Right atrium auricular region (tissue), 2 donors: ENCODE results near the gene PQBP1. TPM values are rescaled to one million over a fixed set of nuclear protein-coding genes. Genes with fewer than 3 reads are reported as not detected.

Experiments
- DNase-seq: peaks from one replicate; pipeline ENCODE4 v3.0.0-alpha.2; 2019; ENCODE audit warnings: low spot score
- H3K27ac ChIP-seq, 2 donors: fragments of 200-600 bp; sonication (generic); 1 replicate in 1 of 2; 2 replicates in 1 of 2; pipeline ENCODE4 v1.5.1; 2016 to 2019
- H3K27me3 ChIP-seq, 2 donors: fragments of 200-600 bp; sonication (generic); one replicate each; pipeline versions ENCODE4 v1.5.1 to v1.6.0; 2017 to 2019
- H3K36me3 ChIP-seq: fragments of 200-600 bp; sonication (generic); one replicate; pipeline ENCODE4 v1.5.1; 2016
- H3K4me1 ChIP-seq, 2 donors: fragments of 200-600 bp; sonication (generic); one replicate each; pipeline versions ENCODE4 v1.5.1 to v1.6.0; 2017 to 2019
- H3K4me3 ChIP-seq, 2 donors: fragments of 200-600 bp; sonication (generic); 1 replicate in 1 of 2; 2 replicates in 1 of 2; pipeline ENCODE4 v1.5.1; 2017 to 2019; ENCODE audit warnings: mild to moderate bottlenecking in 1 of 2, moderate library complexity in 1 of 2
- H3K9me3 ChIP-seq, 2 donors: fragments of 200-600 bp; sonication (generic); one replicate each; pipeline ENCODE4 v1.5.1; 2019
- total RNA-seq, 2 donors: library from RNA; depleted of rRNA; stranded (reverse); fragments of >200 nt; gene quantifications; one replicate each; pipeline ENCODE4 v1.1.0, GENCODE V29; 2016
- TF ChIP-seq, protein P1 (sequence below), 2 donors: fragments of 200-600 bp; sonication (generic); IDR thresholded peaks; one replicate each; pipeline ENCODE4 v1.5.1; 2019; ENCODE audit warnings: antibody characterized with exemption in 2 of 2

PQBP1 gene
- total RNA-seq, 2 donors from 2014 or later, result 44.4 to 66.7 TPM

DNA sequence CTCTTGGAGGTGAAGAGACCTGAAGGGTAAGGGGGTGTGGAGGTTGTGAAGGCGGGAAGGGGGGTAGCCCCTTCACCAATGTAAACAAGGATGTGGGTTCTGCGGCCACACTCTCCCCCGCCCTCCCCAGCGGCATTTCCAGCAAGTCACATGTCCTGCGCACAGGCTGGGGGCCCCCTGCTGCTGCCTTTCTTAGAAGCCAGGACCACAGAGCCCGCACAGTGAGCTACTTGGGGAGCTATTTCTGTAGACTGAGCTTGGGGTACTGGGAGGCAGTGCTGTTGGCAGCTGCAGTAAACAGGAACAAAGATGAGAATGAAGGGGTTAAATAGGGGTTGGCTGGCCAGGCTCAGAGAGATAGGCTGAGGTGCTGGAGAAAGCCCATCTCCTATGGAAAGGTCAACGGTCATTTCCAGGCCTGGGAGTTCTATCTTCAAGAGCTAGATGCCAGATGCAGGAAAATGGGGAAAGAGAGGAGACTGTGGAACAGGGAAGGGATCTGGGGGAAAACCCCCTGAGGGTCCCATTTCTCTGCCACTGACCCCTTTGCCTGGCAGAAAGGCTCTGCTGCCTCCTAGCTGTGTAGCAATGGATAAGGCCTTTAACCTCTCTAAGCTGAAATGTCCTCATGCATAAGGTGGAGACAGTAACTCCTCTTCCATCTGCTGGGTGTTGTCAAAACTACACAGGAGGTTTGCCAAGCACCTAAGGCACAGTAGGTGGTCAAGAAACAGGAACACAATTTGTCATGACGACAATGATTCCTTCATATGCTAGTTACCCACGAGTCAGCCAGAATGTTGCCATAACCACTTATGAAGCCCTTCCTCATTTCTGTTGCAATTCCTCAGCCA, 39.6 kb downstream of the PQBP1 start:
- no peaks in the 10 kb centered on the region for H3K27me3 ChIP-seq
- DNase-seq, result no peak
- H3K27ac ChIP-seq, result no peak overlapping the region
- H3K4me1 ChIP-seq, result peaks cover 0 to 17% of the 10 kb centered on the region in 2 donors
- H3K4me3 ChIP-seq, result no peak overlapping the region
- peaks cover 0 to 6% of the 10 kb centered on the region in 2 donors for H3K9me3 ChIP-seq
- peaks cover 27% of the 10 kb centered on the region for H3K36me3 ChIP-seq
- TF ChIP-seq, protein P1, sequence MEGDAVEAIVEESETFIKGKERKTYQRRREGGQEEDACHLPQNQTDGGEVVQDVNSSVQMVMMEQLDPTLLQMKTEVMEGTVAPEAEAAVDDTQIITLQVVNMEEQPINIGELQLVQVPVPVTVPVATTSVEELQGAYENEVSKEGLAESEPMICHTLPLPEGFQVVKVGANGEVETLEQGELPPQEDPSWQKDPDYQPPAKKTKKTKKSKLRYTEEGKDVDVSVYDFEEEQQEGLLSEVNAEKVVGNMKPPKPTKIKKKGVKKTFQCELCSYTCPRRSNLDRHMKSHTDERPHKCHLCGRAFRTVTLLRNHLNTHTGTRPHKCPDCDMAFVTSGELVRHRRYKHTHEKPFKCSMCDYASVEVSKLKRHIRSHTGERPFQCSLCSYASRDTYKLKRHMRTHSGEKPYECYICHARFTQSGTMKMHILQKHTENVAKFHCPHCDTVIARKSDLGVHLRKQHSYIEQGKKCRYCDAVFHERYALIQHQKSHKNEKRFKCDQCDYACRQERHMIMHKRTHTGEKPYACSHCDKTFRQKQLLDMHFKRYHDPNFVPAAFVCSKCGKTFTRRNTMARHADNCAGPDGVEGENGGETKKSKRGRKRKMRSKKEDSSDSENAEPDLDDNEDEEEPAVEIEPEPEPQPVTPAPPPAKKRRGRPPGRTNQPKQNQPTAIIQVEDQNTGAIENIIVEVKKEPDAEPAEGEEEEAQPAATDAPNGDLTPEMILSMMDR (IDR thresholded peaks at IDR 0.05), result no peak

DNA sequence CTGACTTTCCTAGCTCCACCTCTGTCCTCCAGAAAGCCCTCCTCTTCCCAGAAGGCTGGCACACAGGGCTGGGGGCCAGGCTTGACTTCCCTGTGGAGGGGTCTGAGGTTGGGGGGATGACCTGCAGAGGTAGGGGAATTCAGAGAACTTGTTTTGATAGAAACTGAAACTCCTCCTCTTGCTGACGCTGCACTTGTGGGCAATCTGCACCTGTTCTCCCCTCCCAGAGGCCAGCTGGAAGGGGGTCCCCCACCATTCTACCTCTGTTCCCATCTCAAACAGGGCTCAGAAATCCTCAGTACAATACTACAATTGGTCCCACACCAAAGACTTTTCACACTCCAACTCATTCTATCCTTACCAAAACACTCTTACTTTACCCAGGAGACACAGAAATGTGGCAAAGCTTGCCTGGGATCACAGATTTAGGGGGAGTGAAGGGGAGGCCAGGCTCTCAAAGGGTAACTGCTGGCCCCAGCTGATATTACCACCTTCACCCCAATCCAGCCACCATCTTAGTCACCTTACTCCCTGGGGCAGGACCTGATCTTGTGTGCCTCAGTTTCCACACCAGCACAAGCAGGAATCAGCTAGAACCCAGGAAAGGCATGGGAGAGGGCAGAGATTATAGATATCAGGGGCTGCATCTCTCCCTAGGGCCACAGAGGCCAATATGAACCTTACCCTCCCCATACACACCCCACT, 41.1 kb downstream of the PQBP1 start:
- H3K36me3 ChIP-seq, result peaks cover 15% of the 10 kb centered on the region
- peaks cover 0 to 17% of the 10 kb centered on the region in 2 donors for H3K4me1 ChIP-seq
- no peaks in the 10 kb centered on the region for H3K9me3 ChIP-seq
- DNase-seq, result no peak
- H3K27me3 ChIP-seq, result no peaks in the 10 kb centered on the region
- TF ChIP-seq, protein P1 (IDR thresholded peaks at IDR 0.05), result no peak
- H3K4me3 ChIP-seq, result no peak overlapping the region
- H3K27ac ChIP-seq, result no peak overlapping the region

DNA sequence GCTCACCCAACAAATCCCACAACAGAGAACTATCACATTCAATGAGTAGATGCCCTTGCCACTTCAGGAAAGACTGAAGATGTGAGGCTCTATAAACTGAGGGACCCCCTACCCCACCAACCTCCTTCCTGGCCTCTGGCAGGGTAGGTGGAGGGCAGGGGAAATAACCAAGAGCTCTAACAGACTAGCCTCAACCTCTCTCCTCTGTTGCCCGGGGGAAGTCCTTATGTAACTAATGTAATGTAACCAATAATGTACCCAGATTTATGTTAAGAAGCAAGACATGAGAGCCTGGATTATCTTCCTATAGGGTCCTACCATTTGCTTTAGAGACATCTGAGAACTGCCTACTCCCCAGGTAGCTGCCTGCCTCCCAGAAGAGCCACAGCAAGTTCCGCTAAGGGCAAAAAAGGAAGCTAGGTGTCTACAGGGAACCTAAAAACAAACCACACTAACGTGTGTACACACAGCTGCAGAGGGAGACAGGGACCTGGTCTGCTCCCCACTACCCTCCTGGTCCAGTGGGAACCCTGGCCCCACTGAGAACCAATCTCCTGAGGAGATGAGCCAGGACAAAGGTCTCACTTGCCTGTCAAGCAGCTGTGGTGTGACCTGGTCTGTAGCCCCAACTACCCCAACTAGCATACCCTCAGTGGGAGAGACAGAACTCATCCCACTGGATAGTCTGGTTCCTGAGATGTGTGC, 41.9 kb downstream of the PQBP1 start:
- Histone ChIP-seq H3K9me3 (no peaks in the 10 kb centered on the region), H3K4me1 (peaks cover 0 to 17% of the 10 kb centered on the region in 2 donors), H3K27ac (no peak overlapping the region), H3K4me3 (no peak overlapping the region), H3K27me3 (no peaks in the 10 kb centered on the region), H3K36me3 (peaks cover 8% of the 10 kb centered on the region)
- no peak for DNase-seq
- TF ChIP-seq, protein P1 (IDR thresholded peaks at IDR 0.05), result no peak

DNA sequence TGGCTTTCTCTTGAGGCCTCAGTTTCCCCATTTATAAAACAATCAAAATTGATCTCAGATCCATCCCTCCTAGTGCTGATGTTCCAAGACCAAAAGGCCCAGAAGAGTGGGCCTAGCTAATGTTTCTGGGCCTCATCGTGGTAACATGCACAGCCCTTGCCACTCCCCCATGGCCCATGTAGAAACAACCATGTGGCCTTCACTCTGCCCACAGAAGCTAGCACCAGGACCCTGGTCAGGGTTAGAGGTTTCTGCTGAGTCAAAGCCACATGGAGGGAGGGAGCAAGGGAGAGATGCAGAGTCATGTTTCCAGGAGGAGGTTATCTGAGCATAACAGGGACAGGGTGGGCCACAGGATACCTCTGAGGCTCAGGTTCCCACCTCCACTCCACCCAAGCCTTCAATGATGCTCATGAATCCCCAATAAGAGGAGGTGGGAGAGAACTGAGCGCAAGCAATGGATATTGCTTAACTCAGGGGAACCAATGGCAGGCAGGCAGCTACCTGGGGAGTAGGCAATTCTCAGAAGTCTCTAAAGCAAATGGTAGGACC, 42.8 kb downstream of the PQBP1 start:
- H3K4me1 ChIP-seq, result peaks cover 0 to 17% of the 10 kb centered on the region in 2 donors
- TF ChIP-seq, protein P1 (IDR thresholded peaks at IDR 0.05), result no peak
- H3K36me3 ChIP-seq, result no peaks in the 10 kb centered on the region

DNA sequence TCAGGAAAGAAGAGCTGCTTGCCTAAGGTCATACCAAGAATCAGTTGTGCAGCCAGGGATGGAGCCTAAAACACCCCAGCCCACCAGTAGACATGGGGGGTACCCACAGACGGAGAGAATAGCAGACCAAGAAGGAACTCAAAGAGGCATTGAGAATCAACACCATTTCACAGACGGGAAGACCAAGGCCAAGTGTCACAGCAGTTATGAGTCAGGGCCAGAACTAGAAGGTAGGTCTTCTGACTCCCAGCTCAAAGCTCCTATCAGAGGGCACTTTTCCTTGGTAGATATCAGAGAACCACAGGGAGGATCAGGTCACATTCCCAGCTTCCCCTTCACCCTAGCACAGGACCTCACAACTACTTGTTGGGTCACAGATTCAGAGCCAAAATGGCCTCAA, 45.2 kb downstream of the PQBP1 start:
- Histone ChIP-seq H3K27me3 (no peaks in the 10 kb centered on the region), H3K27ac (no peak overlapping the region), H3K4me3 (no peak overlapping the region), H3K9me3 (no peaks in the 10 kb centered on the region), H3K36me3 (no peaks in the 10 kb centered on the region), H3K4me1 (peaks cover 0 to 11% of the 10 kb centered on the region in 2 donors)
- TF ChIP-seq, protein P1 (IDR thresholded peaks at IDR 0.05), result no peak
- DNase-seq, result no peak

More for the DNA sequence above, 42.8 kb downstream of the PQBP1 start:
- no peak overlapping the region for H3K27ac ChIP-seq
- H3K27me3 ChIP-seq, result no peaks in the 10 kb centered on the region
- no peaks in the 10 kb centered on the region for H3K9me3 ChIP-seq
- H3K4me3 ChIP-seq, result no peak overlapping the region
- DNase-seq, result no peak
